ENCODE data around the gene HIP1. TPM values are rescaled to one million over a fixed set of nuclear protein-coding genes. Genes with fewer than 3 reads are reported as not detected.

HIP1 gene
- total RNA-seq, 1 experiment from 2014 or later = 43.3 TPM

DNA sequence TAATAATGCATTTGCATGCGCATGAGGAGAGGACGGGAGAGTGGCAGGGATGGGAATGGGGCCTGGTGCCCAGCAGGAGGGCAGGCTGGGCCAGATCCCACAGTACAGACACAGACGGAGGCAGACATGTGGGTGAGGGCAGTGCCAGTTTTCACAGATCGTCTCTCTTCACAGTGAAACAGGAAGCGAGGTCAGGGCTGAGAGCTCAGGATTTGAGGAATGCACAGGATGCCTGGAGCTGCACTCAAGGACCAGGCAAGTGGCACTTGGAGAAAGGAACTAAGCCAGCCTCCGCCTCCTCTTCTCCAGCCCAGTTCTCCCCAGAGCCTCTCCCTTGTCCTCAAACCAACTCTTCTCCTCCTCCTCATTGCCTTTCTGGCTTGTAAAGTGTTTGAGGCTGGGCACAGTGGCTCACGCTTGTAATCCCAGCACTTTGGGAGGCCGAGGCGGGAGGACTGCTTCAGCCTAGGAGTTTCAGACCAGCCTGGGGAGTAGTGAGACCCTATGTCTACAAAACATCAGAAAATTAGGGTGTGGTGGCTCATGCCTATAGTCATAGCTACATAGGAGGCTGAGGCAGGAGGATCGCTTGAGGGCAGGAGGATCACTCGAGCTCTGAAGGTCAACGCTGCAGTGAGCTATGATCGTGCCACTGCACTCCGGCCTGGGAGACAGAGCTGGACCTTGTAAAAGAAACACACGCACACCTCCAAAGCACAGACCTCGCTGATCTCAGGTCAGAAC, 115.2 kb downstream of the HIP1 start:
- DNase-seq (ENCODE audit: low read depth, low spot score) = no peak
- no TSS peak for BruUV-seq (replicated peaks)
- Histone ChIP-seq H3K4me3 (ENCODE audit: low read depth in 2 of 2, low read length in 2 of 2) (no peak overlapping the region), H3K9me3 (ENCODE audit: control insufficient read depth, insufficient read depth, low read depth, low read length) (0 out of 2 replicates have a peak, but pooled peaks cover 4% of the 10 kb centered on the region), H3K27ac (ENCODE audit: low read length) (no peak overlapping the region), H3K4me1 (ENCODE audit: control insufficient read depth, insufficient read depth, low read length) (no peaks in the 10 kb centered on the region), H3K36me3 (ENCODE audit: control insufficient read depth, insufficient read depth, low read length) (no peaks in the 10 kb centered on the region), H3K27me3 (ENCODE audit: control insufficient read depth, insufficient read depth, low read length) (no peaks in the 10 kb centered on the region)
- TF ChIP-seq, protein P1, sequence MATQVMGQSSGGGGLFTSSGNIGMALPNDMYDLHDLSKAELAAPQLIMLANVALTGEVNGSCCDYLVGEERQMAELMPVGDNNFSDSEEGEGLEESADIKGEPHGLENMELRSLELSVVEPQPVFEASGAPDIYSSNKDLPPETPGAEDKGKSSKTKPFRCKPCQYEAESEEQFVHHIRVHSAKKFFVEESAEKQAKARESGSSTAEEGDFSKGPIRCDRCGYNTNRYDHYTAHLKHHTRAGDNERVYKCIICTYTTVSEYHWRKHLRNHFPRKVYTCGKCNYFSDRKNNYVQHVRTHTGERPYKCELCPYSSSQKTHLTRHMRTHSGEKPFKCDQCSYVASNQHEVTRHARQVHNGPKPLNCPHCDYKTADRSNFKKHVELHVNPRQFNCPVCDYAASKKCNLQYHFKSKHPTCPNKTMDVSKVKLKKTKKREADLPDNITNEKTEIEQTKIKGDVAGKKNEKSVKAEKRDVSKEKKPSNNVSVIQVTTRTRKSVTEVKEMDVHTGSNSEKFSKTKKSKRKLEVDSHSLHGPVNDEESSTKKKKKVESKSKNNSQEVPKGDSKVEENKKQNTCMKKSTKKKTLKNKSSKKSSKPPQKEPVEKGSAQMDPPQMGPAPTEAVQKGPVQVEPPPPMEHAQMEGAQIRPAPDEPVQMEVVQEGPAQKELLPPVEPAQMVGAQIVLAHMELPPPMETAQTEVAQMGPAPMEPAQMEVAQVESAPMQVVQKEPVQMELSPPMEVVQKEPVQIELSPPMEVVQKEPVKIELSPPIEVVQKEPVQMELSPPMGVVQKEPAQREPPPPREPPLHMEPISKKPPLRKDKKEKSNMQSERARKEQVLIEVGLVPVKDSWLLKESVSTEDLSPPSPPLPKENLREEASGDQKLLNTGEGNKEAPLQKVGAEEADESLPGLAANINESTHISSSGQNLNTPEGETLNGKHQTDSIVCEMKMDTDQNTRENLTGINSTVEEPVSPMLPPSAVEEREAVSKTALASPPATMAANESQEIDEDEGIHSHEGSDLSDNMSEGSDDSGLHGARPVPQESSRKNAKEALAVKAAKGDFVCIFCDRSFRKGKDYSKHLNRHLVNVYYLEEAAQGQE (IDR thresholded peaks at IDR 0.05; ENCODE audit: insufficient read depth in 1 of 2, low read depth in 2 of 2, low read length in 1 of 2) = no peak
- TF ChIP-seq TCF7L2 (IDR thresholded peaks at IDR 0.05; ENCODE audit: low read depth, low read length) (no peak), SIN3A (IDR thresholded peaks at IDR 0.05; ENCODE audit: borderline replicate concordance, insufficient read depth, low read depth, low read length) (no peak), POLR2AphosphoS5 (IDR thresholded peaks at IDR 0.05; ENCODE audit: low read depth, low read length) (no peak)
- TF ChIP-seq, protein P2, sequence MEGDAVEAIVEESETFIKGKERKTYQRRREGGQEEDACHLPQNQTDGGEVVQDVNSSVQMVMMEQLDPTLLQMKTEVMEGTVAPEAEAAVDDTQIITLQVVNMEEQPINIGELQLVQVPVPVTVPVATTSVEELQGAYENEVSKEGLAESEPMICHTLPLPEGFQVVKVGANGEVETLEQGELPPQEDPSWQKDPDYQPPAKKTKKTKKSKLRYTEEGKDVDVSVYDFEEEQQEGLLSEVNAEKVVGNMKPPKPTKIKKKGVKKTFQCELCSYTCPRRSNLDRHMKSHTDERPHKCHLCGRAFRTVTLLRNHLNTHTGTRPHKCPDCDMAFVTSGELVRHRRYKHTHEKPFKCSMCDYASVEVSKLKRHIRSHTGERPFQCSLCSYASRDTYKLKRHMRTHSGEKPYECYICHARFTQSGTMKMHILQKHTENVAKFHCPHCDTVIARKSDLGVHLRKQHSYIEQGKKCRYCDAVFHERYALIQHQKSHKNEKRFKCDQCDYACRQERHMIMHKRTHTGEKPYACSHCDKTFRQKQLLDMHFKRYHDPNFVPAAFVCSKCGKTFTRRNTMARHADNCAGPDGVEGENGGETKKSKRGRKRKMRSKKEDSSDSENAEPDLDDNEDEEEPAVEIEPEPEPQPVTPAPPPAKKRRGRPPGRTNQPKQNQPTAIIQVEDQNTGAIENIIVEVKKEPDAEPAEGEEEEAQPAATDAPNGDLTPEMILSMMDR (IDR thresholded peaks at IDR 0.05) = no peak
- ChIA-PET CTCF (no interaction called here), POLR2A (no interaction called here)
- intact Hi-C loops (cut with micrococcal nuclease; ENCODE audit: unreplicated experiment) = no loop called here
- ATAC-seq = peak; percentile 60
- in situ Hi-C loops (cut with HindIII; ENCODE audit: low pct_unique_long_range_greater_than_20kb, low sequenced_read_pairs) = no loop called here

GRCh38 chr7:75621124-75621523, 117.6 kb downstream of the HIP1 start:
- H3K27me3 ChIP-seq (ENCODE audit: control insufficient read depth, insufficient read depth, low read length) = no peaks in the 10 kb centered on the region
- no peaks in the 10 kb centered on the region for H3K4me1 ChIP-seq (ENCODE audit: control insufficient read depth, insufficient read depth, low read length)
- POLR2A ChIA-PET = no interaction called here
- TF ChIP-seq TCF7L2 (IDR thresholded peaks at IDR 0.05; ENCODE audit: low read depth, low read length) (no peak), POLR2AphosphoS5 (IDR thresholded peaks at IDR 0.05; ENCODE audit: low read depth, low read length) (no peak), SIN3A (IDR thresholded peaks at IDR 0.05; ENCODE audit: borderline replicate concordance, insufficient read depth, low read depth, low read length) (no peak)
- TF ChIP-seq, protein P2 (IDR thresholded peaks at IDR 0.05) = no peak
- TF ChIP-seq, protein P1 (IDR thresholded peaks at IDR 0.05; ENCODE audit: insufficient read depth in 1 of 2, low read depth in 2 of 2, low read length in 1 of 2) = no peak
- no peaks in the 10 kb centered on the region for H3K9me3 ChIP-seq (ENCODE audit: control insufficient read depth, insufficient read depth, low read depth, low read length)
- no TSS peak for BruUV-seq (replicated peaks)
- intact Hi-C loops (cut with micrococcal nuclease; ENCODE audit: unreplicated experiment) (no loop called here), in situ Hi-C loops (cut with HindIII; ENCODE audit: low pct_unique_long_range_greater_than_20kb, low sequenced_read_pairs) (no loop called here)
- CTCF ChIA-PET = no interaction called here
- no peak for DNase-seq (ENCODE audit: low read depth, low spot score)
- no peak overlapping the region for H3K4me3 ChIP-seq (ENCODE audit: low read depth in 2 of 2, low read length in 2 of 2)
- no peak for ATAC-seq
- no peak overlapping the region for H3K27ac ChIP-seq (ENCODE audit: low read length)
- H3K36me3 ChIP-seq (ENCODE audit: control insufficient read depth, insufficient read depth, low read length) = no peaks in the 10 kb centered on the region
